ENCODE measurements around the gene TEX36.

GRCh38 chr10:125693524-125693847, 10.5 kb upstream of the TEX36 start:
- TF ChIP-seq CTCF (IDR thresholded peaks at IDR 0.05) (no peak), ZFX (IDR thresholded peaks at IDR 0.05; ENCODE audit: borderline replicate concordance) (no peak)
